SK-N-MC (cell line): ENCODE results near the gene BAHCC1.

Experiments
- EZH2 ChIP-seq: fragments of 200-600 bp; sonication (generic); IDR thresholded peaks from one replicate; pipeline ENCODE4 v1.6.1; 2017; ENCODE audit warnings: antibody characterized with exemption
- FOXP2 ChIP-seq: optimal IDR thresholded peaks from 2 replicates; pipeline ENCODE3; 2011; ENCODE audit warnings: mild to moderate bottlenecking, moderate library complexity; ENCODE audit not compliant: insufficient read depth; ENCODE audit errors: extremely low read length, control extremely low read depth
- POLR2AphosphoS5 ChIP-seq: IDR thresholded peaks from 2 replicates; pipeline ENCODE4 v1.6.1; 2012; ENCODE audit warnings: mild to moderate bottlenecking, low read depth, low read length, borderline replicate concordance

DNA sequence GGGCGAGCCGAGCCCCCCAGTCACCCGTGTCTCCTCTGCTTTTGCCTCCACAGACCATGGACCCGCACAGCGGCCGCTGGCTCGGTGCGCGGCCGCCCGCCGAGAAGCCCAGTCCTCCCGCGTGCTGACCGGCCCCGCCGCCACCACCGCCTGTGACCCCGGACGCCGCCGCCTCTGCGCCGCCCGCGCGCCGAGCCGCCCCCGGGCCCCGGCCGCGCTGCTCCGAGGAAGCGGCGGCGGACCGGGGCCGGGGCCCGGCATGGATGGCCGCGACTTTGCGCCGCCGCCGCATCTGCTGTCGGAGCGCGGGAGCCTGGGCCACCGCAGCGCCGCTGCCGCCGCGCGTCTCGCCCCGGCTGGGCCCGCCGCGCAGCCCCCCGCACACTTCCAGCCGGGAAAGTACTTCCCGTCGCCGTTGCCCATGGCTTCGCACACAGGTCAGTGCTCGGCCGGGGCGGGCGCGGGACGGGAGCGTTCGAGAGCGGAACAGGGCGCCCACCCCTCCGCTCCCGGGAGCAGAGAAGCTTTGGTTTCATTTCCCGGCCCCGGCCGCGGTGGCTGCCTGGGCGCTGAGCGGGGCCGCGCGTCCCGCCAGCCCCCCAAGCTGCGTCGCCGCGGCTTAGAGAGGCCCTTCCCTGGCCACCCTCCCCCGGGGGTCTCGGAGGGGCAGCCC, 4.4 kb downstream of the BAHCC1 start:
- TF ChIP-seq EZH2 (no peak), POLR2AphosphoS5 (no peak), FOXP2 (no peak)
